Measurements from ENCODE around the gene KATNB1. TPM values are rescaled to one million over a fixed set of nuclear protein-coding genes. Genes with fewer than 3 reads are reported as not detected.

KATNB1 gene
- total RNA-seq, 1 experiment from 2014 or later = 17.4 TPM

- no peak overlapping the region for H2AFZ ChIP-seq (ENCODE audit: low read length)
- no peak overlapping the region for H3K27ac ChIP-seq (ENCODE audit: low read length)
- no peaks in the 10 kb centered on the region for H3K9me3 ChIP-seq (ENCODE audit: low read length)
Measured at GRCh38 chr16:57720142-57720575, 15.4 kb upstream of the KATNB1 start.

GRCh38 chr16:57721356-57722209 is 14.0 kb upstream of the KATNB1 start:
- no peaks in the 10 kb centered on the region for H3K9me2 ChIP-seq (replicated peaks; ENCODE audit: insufficient read depth, low read length)
- H2AFZ ChIP-seq (ENCODE audit: low read length) = no peak overlapping the region
- H3K27me3 ChIP-seq (ENCODE audit: low read length) = no peaks in the 10 kb centered on the region
- H3K27ac ChIP-seq (ENCODE audit: low read length) = no peak overlapping the region
- DNase-seq = no peak
- no peaks in the 10 kb centered on the region for H3K79me2 ChIP-seq (ENCODE audit: low read length)
- no peak overlapping the region for H3K9ac ChIP-seq (ENCODE audit: low read length)
- no peak overlapping the region for H3K4me3 ChIP-seq (ENCODE audit: low read length)
- H3K4me1 ChIP-seq (ENCODE audit: low read length) = no peaks in the 10 kb centered on the region
- no peaks in the 10 kb centered on the region for H4K20me1 ChIP-seq (ENCODE audit: insufficient read depth, low read depth, low read length)
- H3K9me3 ChIP-seq (ENCODE audit: low read length) = no peaks in the 10 kb centered on the region
- H3K4me2 ChIP-seq (ENCODE audit: low read depth, low read length, poor library complexity, severe bottlenecking) = no peak overlapping the region
- no peaks in the 10 kb centered on the region for H3K36me3 ChIP-seq (ENCODE audit: insufficient read depth, low read length)

More at GRCh38 chr16:57720142-57720575, 15.4 kb upstream of the KATNB1 start:
- Histone ChIP-seq H3K4me3 (ENCODE audit: low read length) (no peak overlapping the region), H3K27me3 (ENCODE audit: low read length) (no peaks in the 10 kb centered on the region), H3K36me3 (ENCODE audit: insufficient read depth, low read length) (no peaks in the 10 kb centered on the region), H3K9ac (ENCODE audit: low read length) (no peak overlapping the region), H3K79me2 (ENCODE audit: low read length) (no peaks in the 10 kb centered on the region), H4K20me1 (ENCODE audit: insufficient read depth, low read depth, low read length) (no peaks in the 10 kb centered on the region), H3K9me2 (replicated peaks; ENCODE audit: insufficient read depth, low read length) (no peaks in the 10 kb centered on the region), H3K4me2 (ENCODE audit: low read depth, low read length, poor library complexity, severe bottlenecking) (no peak overlapping the region), H3K4me1 (ENCODE audit: low read length) (no peaks in the 10 kb centered on the region)
- peak; percentile 74 for DNase-seq

GRCh38 chr16:57722210-57722499 is 13.4 kb upstream of the KATNB1 start:
- Histone ChIP-seq H3K4me3 (ENCODE audit: low read length) (no peak overlapping the region), H3K27me3 (ENCODE audit: low read length) (no peaks in the 10 kb centered on the region), H3K9ac (ENCODE audit: low read length) (no peak overlapping the region), H3K79me2 (ENCODE audit: low read length) (no peaks in the 10 kb centered on the region), H3K27ac (ENCODE audit: low read length) (no peak overlapping the region), H3K9me3 (ENCODE audit: low read length) (no peaks in the 10 kb centered on the region), H3K4me2 (ENCODE audit: low read depth, low read length, poor library complexity, severe bottlenecking) (no peak overlapping the region), H4K20me1 (ENCODE audit: insufficient read depth, low read depth, low read length) (no peaks in the 10 kb centered on the region), H3K9me2 (replicated peaks; ENCODE audit: insufficient read depth, low read length) (no peaks in the 10 kb centered on the region), H3K4me1 (ENCODE audit: low read length) (no peaks in the 10 kb centered on the region), H3K36me3 (ENCODE audit: insufficient read depth, low read length) (no peaks in the 10 kb centered on the region), H2AFZ (ENCODE audit: low read length) (no peak overlapping the region)
- DNase-seq = no peak

- Histone ChIP-seq H4K20me1 (ENCODE audit: insufficient read depth, low read depth, low read length) (no peaks in the 10 kb centered on the region), H3K27ac (ENCODE audit: low read length) (no peak overlapping the region), H3K36me3 (ENCODE audit: insufficient read depth, low read length) (no peaks in the 10 kb centered on the region), H3K79me2 (ENCODE audit: low read length) (no peaks in the 10 kb centered on the region), H3K4me1 (ENCODE audit: low read length) (no peaks in the 10 kb centered on the region), H2AFZ (ENCODE audit: low read length) (no peak overlapping the region), H3K9ac (ENCODE audit: low read length) (no peak overlapping the region), H3K4me3 (ENCODE audit: low read length) (no peak overlapping the region), H3K9me2 (replicated peaks; ENCODE audit: insufficient read depth, low read length) (no peaks in the 10 kb centered on the region), H3K4me2 (ENCODE audit: low read depth, low read length, poor library complexity, severe bottlenecking) (no peak overlapping the region), H3K27me3 (ENCODE audit: low read length) (no peaks in the 10 kb centered on the region), H3K9me3 (ENCODE audit: low read length) (no peaks in the 10 kb centered on the region)
- no peak for DNase-seq
Measured at GRCh38 chr16:57722651-57723050, 12.9 kb upstream of the KATNB1 start.

- H3K4me3 ChIP-seq (ENCODE audit: low read length) = no peak overlapping the region
- H3K9me2 ChIP-seq (replicated peaks; ENCODE audit: insufficient read depth, low read length) = no peaks in the 10 kb centered on the region
- no peaks in the 10 kb centered on the region for H3K27me3 ChIP-seq (ENCODE audit: low read length)
- H3K9ac ChIP-seq (ENCODE audit: low read length) = no peak overlapping the region
- H3K79me2 ChIP-seq (ENCODE audit: low read length) = no peaks in the 10 kb centered on the region
- no peaks in the 10 kb centered on the region for H3K36me3 ChIP-seq (ENCODE audit: insufficient read depth, low read length)
- no peak overlapping the region for H2AFZ ChIP-seq (ENCODE audit: low read length)
- H3K4me1 ChIP-seq (ENCODE audit: low read length) = no peaks in the 10 kb centered on the region
- DNase-seq = no peak
- H3K9me3 ChIP-seq (ENCODE audit: low read length) = no peaks in the 10 kb centered on the region
- H3K27ac ChIP-seq (ENCODE audit: low read length) = no peak overlapping the region
- no peaks in the 10 kb centered on the region for H4K20me1 ChIP-seq (ENCODE audit: insufficient read depth, low read depth, low read length)
- H3K4me2 ChIP-seq (ENCODE audit: low read depth, low read length, poor library complexity, severe bottlenecking) = no peak overlapping the region
Measured at GRCh38 chr16:57723170-57723569, 12.4 kb upstream of the KATNB1 start.

GRCh38 chr16:57724531-57724930 is 11.0 kb upstream of the KATNB1 start:
- Histone ChIP-seq H3K36me3 (ENCODE audit: insufficient read depth, low read length) (no peaks in the 10 kb centered on the region), H3K4me2 (ENCODE audit: low read depth, low read length, poor library complexity, severe bottlenecking) (no peak overlapping the region), H3K4me1 (ENCODE audit: low read length) (no peaks in the 10 kb centered on the region), H3K9ac (ENCODE audit: low read length) (no peak overlapping the region), H3K27ac (ENCODE audit: low read length) (no peak overlapping the region), H3K9me2 (replicated peaks; ENCODE audit: insufficient read depth, low read length) (no peaks in the 10 kb centered on the region), H3K4me3 (ENCODE audit: low read length) (no peak overlapping the region), H3K27me3 (ENCODE audit: low read length) (no peaks in the 10 kb centered on the region), H2AFZ (ENCODE audit: low read length) (no peak overlapping the region), H3K79me2 (ENCODE audit: low read length) (no peaks in the 10 kb centered on the region), H3K9me3 (ENCODE audit: low read length) (no peaks in the 10 kb centered on the region), H4K20me1 (ENCODE audit: insufficient read depth, low read depth, low read length) (no peaks in the 10 kb centered on the region)
- no peak for DNase-seq

- H3K27ac ChIP-seq (ENCODE audit: low read length) = no peak overlapping the region
- H3K4me2 ChIP-seq (ENCODE audit: low read depth, low read length, poor library complexity, severe bottlenecking) = no peak overlapping the region
- DNase-seq = no peak
- no peaks in the 10 kb centered on the region for H3K36me3 ChIP-seq (ENCODE audit: insufficient read depth, low read length)
- H3K9ac ChIP-seq (ENCODE audit: low read length) = no peak overlapping the region
- H3K9me2 ChIP-seq (replicated peaks; ENCODE audit: insufficient read depth, low read length) = no peaks in the 10 kb centered on the region
- no peaks in the 10 kb centered on the region for H4K20me1 ChIP-seq (ENCODE audit: insufficient read depth, low read depth, low read length)
- no peaks in the 10 kb centered on the region for H3K4me1 ChIP-seq (ENCODE audit: low read length)
- no peaks in the 10 kb centered on the region for H3K9me3 ChIP-seq (ENCODE audit: low read length)
- H3K4me3 ChIP-seq (ENCODE audit: low read length) = no peak overlapping the region
- no peaks in the 10 kb centered on the region for H3K79me2 ChIP-seq (ENCODE audit: low read length)
- no peak overlapping the region for H2AFZ ChIP-seq (ENCODE audit: low read length)
- no peaks in the 10 kb centered on the region for H3K27me3 ChIP-seq (ENCODE audit: low read length)
Measured at GRCh38 chr16:57725151-57725550, 10.4 kb upstream of the KATNB1 start.

- H3K36me3 ChIP-seq (ENCODE audit: insufficient read depth, low read length) = no peaks in the 10 kb centered on the region
- H3K4me1 ChIP-seq (ENCODE audit: low read length) = no peaks in the 10 kb centered on the region
- no peak overlapping the region for H3K27ac ChIP-seq (ENCODE audit: low read length)
- no peak overlapping the region for H3K4me2 ChIP-seq (ENCODE audit: low read depth, low read length, poor library complexity, severe bottlenecking)
- no peak overlapping the region for H2AFZ ChIP-seq (ENCODE audit: low read length)
- no peak overlapping the region for H3K9ac ChIP-seq (ENCODE audit: low read length)
- no peak overlapping the region for H3K4me3 ChIP-seq (ENCODE audit: low read length)
- H4K20me1 ChIP-seq (ENCODE audit: insufficient read depth, low read depth, low read length) = no peaks in the 10 kb centered on the region
- no peaks in the 10 kb centered on the region for H3K27me3 ChIP-seq (ENCODE audit: low read length)
- H3K9me3 ChIP-seq (ENCODE audit: low read length) = no peaks in the 10 kb centered on the region
- H3K79me2 ChIP-seq (ENCODE audit: low read length) = no peaks in the 10 kb centered on the region
- DNase-seq = no peak
- no peaks in the 10 kb centered on the region for H3K9me2 ChIP-seq (replicated peaks; ENCODE audit: insufficient read depth, low read length)
Measured at GRCh38 chr16:57725554-57725953, 10.0 kb upstream of the KATNB1 start.
